GM06990 (cell line): Measurements from ENCODE around the gene ZFYVE28.

Experiments used
- DNase-seq: peaks from one replicate; pipeline ENCODE4 v3.0.0-alpha.2; 2011; ENCODE audit not compliant: insufficient read length; ENCODE audit errors: extremely low read depth
- H3K27me3 ChIP-seq: replicated peaks from 2 replicates; pipeline ENCODE4 v1.6.0; 2011; ENCODE audit warnings: low read length; ENCODE audit not compliant: control insufficient read depth, insufficient read depth
- H3K36me3 ChIP-seq: 2 replicates; pipeline ENCODE4 v1.5.1; 2011; ENCODE audit warnings: low read length; ENCODE audit not compliant: control insufficient read depth, insufficient read depth
- H3K4me3 ChIP-seq: replicated peaks from 2 replicates; pipeline ENCODE4 v1.5.1; 2011; ENCODE audit warnings: low read depth, mild to moderate bottlenecking, control low read depth, low read length
- TF ChIP-seq, protein P1 (sequence below): IDR thresholded peaks from 2 replicates; pipeline ENCODE4 v1.5.1; 2011; ENCODE audit warnings: low read length, control low read depth, mild to moderate bottlenecking, inconsistent platforms; ENCODE audit not compliant: insufficient read depth, poor library complexity, severe bottlenecking

ZFYVE28 gene

DNA sequence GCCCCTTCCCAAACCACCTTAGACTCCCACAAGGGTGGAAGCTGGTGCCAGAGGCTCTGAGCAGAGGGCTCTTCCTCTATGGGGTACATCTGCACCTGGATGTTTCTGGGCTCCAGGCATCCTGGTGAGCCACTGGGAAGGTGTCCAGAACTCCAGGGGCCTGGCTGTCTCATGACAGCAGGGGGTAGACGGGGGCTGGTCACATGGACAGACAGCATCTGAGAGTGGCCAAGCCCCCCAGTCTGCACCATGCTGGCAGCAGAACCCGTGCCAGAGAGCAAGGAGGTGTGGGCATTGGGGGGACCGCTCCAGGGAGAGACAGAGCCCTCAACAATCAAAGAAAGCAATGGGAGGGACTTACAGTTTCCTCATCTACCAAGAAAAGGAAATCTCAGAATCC, 39.5 kb downstream of the ZFYVE28 start:
- TF ChIP-seq, protein P1, sequence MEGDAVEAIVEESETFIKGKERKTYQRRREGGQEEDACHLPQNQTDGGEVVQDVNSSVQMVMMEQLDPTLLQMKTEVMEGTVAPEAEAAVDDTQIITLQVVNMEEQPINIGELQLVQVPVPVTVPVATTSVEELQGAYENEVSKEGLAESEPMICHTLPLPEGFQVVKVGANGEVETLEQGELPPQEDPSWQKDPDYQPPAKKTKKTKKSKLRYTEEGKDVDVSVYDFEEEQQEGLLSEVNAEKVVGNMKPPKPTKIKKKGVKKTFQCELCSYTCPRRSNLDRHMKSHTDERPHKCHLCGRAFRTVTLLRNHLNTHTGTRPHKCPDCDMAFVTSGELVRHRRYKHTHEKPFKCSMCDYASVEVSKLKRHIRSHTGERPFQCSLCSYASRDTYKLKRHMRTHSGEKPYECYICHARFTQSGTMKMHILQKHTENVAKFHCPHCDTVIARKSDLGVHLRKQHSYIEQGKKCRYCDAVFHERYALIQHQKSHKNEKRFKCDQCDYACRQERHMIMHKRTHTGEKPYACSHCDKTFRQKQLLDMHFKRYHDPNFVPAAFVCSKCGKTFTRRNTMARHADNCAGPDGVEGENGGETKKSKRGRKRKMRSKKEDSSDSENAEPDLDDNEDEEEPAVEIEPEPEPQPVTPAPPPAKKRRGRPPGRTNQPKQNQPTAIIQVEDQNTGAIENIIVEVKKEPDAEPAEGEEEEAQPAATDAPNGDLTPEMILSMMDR, result no peak
- Histone ChIP-seq H3K36me3 (no peaks in the 10 kb centered on the region), H3K4me3 (no peak overlapping the region), H3K27me3 (no peaks in the 10 kb centered on the region; the same call in 1 of the 2 replicates)
- no peak for DNase-seq

DNA sequence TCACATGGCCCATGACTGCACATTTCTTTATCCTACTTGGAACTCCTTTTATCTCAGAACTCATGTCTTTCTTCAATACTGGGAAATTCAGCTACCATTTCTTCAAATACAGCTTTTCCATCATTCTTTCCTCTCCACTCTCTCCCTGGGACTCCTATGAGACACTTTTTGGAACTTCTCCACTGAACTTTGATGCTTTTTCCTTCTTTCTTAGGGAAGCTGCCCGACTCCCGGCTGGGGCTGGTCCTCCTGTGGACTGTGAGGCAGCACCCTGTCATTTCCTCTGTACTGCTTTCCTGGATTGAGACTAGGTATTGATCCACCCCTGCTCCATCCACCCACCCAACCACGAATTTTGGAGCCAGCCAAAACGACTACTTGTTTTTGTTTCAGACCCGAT, 40.0 kb downstream of the ZFYVE28 start:
- no peaks in the 10 kb centered on the region; the same call in 1 of the 2 replicates for H3K27me3 ChIP-seq
- no peak overlapping the region for H3K4me3 ChIP-seq
- TF ChIP-seq, protein P1, result no peak
- no peak for DNase-seq
- no peaks in the 10 kb centered on the region for H3K36me3 ChIP-seq

DNA sequence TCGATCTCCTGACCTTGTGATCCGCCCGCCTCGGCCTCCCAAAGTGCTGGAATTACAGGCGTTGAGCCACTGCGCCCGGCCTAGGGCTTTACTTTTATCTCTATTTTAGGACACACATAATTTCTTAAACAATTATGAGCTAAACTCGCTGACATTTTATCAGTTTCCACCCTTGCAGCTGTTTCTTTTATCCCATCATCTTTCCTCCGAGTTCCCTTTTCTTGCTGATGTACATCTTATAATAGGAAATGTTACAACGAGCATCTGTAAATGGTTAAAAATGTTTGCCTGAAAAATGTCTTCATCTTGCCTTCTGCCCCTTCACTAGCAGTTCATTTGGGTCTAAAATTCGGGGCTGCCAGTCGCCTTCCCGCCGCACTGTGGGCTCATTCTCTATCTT, 41.2 kb downstream of the ZFYVE28 start:
- DNase-seq, result no peak
- Histone ChIP-seq H3K36me3 (no peaks in the 10 kb centered on the region), H3K4me3 (no peak overlapping the region), H3K27me3 (no peaks in the 10 kb centered on the region; the same call in 1 of the 2 replicates)
- TF ChIP-seq, protein P1, result no peak

DNA sequence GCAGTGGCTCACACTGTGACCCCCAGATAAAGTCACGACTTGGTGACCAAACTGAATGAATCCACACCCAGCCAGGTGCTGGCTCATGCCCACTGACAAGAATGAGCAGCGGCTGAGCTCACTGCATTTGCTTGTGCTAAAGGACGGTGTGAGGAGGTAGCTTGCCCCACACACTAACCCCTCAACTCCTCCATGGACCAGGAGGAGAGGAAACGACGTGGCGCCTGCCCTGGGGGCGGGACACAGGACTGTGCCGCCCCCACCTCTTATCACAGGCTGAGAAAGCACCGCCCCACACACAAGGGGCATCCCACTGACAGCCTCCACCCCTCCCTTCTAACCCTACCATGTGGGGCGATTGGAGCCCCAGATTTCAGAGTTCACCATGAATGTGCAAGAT, 43.0 kb downstream of the ZFYVE28 start:
- no peak for DNase-seq
- TF ChIP-seq, protein P1, result no peak
- no peak overlapping the region for H3K4me3 ChIP-seq
- H3K27me3 ChIP-seq, result no peaks in the 10 kb centered on the region; the same call in 1 of the 2 replicates
- no peaks in the 10 kb centered on the region for H3K36me3 ChIP-seq

DNA sequence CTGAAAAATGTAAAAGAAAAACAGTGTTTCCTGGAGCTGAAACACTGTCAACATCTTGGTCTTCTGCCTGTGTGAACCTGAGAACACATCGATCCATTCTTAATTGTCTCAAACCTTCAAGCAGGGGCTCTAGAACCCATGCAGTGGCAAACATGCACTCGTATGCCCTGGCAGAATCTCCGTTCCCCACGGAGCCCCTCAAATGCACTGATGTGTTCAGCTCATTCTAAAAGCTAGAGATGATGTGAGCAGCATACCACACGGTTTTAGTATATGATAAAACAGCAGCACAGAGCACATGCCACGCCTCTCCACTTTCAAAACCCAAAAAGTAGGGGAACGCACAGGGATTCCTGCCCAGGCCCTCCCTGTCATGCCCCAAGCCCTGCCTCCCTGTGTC, 44.9 kb downstream of the ZFYVE28 start:
- Histone ChIP-seq H3K27me3 (no peaks in the 10 kb centered on the region), H3K4me3 (no peak overlapping the region), H3K36me3 (no peaks in the 10 kb centered on the region)
- no peak for DNase-seq
- TF ChIP-seq, protein P1, result no peak

DNA sequence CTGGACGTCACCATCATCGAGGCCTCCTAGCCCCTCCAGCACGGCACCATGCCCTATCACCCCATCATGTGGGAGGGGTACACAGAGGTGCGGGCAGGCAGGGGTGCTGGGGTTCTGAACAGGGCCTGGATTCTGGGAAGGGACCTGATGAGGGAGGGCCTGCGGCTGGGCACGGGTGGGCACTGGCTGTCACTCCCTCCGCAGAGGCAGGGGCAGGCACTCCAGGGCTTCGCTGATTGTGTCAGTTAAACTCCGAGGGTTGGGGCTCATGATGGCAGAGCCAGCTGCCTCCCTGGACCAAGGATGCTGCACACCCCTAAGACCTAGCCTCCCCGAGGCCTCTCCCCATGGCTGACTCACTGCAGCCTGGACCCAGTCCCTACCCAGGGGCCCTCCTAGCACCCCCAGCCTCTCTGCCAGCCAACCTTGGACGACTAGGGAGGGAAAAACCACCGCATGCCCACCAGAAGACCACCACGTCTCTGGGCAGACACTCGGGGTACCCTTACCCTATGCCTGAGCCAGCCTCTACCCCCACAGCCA, 45.9 kb downstream of the ZFYVE28 start:
- DNase-seq, result no peak
- TF ChIP-seq, protein P1, result no peak
- H3K36me3 ChIP-seq, result no peaks in the 10 kb centered on the region
- H3K27me3 ChIP-seq, result no peaks in the 10 kb centered on the region
- H3K4me3 ChIP-seq, result no peak overlapping the region
